ENCODE results near the gene TSC22D2. TPM values are rescaled to one million over a fixed set of nuclear protein-coding genes. Genes with fewer than 3 reads are reported as not detected.

The TSC22D2 gene
- total RNA-seq, 2 experiments from 2014 or later, result 17.8 to 19.2 TPM

GRCh38 chr3:150508401-150508800, 100.3 kb downstream of the TSC22D2 start:
- ChIA-PET CTCF (no interaction called here), POLR2A (no interaction called here)

DNA sequence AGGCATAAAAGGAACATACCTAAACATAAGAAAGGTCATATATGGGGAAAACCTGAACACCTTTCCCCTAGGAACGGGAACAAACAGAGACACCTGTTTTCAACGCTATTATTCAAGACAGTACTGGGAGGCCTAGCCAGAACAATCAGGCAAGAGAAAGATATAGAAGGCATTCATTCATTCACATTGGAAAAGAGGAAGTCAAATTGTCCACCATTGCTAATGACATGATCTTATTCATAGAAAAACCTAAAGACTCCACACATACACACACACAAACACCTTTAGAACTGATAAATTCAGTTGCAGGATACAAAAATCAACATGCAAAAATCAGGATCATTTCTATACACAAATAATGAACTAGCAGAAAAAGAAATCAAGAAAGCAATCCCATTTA, 101.7 kb downstream of the TSC22D2 start:
- POLR2A ChIA-PET, result no interaction called here
- CTCF ChIA-PET, result no interaction called here

DNA sequence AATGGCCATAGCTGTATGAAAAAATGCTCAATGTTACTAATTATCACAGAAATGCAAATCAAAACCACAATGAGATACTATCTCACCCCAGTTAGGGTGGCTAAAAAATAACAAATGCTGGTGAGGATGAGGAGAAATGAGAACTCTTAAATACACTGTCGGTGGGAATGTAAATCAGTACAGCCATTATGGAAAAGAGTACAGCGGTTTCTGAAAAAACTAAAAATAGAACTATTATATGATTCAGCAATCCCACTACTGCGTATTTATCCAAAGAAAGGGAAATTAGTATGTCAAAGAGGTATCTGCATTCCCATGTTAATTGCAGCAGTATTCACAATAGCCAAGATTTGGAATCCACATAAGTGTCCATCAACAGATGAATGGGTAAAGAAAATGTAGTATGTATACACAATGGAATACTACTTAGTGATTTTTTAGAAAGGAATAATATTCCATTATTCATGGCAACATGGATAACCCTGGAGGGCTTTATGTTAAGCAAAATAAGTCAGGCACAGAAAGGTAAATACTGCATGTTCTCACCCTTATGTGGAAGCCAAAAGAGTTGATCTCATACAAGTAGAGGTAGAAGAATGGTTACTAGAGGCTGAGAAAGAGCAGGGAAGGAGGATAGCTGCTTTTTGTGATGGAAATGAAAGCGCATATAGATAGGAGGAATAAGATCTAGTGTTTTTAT, 103.2 kb downstream of the TSC22D2 start:
- POLR2A ChIA-PET, result no interaction called here
- CTCF ChIA-PET, result no interaction called here

GRCh38 chr3:150515210-150515609, 107.1 kb downstream of the TSC22D2 start:
- ChIA-PET POLR2A (no interaction called here), CTCF (no interaction called here)

Other genes with a start within 250 kb of the TSC22D2 start
- gene SERP1, start 138.2 kb downstream of the TSC22D2 start, total RNA-seq, result 100 to 1,000 TPM; 129 to 133 TPM
- 100 to 1,000 TPM; 130 to 137 TPM for gene EIF2A, start 138.5 kb downstream of the TSC22D2 start, total RNA-seq
- gene SELENOT, start 195.0 kb downstream of the TSC22D2 start, total RNA-seq, result 100 to 1,000 TPM; 136 to 138 TPM